DND-41 (cell line): ENCODE results near the gene SCG5.

Experiments used
- ATAC-seq: fragments of 200-7000 bp; cut with Tn5 transposase; 3 replicates; pipeline ENCODE4 v1.9.1; 2021; ENCODE audit warnings: low read depth; ENCODE audit not compliant: insufficient read depth
- DNase-seq: peaks from one replicate; pipeline ENCODE4 v3.0.0-alpha.2; 2020
- H2AFZ ChIP-seq: 2 replicates; pipeline ENCODE4 v1.6.0; 2012; ENCODE audit warnings: low read depth, low read length
- H3K27ac ChIP-seq: 2 replicates; pipeline ENCODE4 v1.5.1; 2012; ENCODE audit warnings: low read length, inconsistent platforms
- H3K27me3 ChIP-seq: fragments of 200-600 bp; sonication (generic); 2 replicates; pipeline ENCODE4 v1.6.0; 2012; ENCODE audit warnings: low read length, mild to moderate bottlenecking, inconsistent platforms; ENCODE audit not compliant: insufficient read depth, poor library complexity
- H3K36me3 ChIP-seq: 2 replicates; pipeline ENCODE4 v1.5.1; 2012; ENCODE audit warnings: low read length, inconsistent platforms; ENCODE audit not compliant: insufficient read depth
- H3K4me1 ChIP-seq: 2 replicates; pipeline ENCODE4 v1.5.1; 2012; ENCODE audit warnings: mild to moderate bottlenecking, low read length; ENCODE audit not compliant: insufficient read depth
- H3K4me2 ChIP-seq: 2 replicates; pipeline ENCODE4 v1.6.0; 2012; ENCODE audit warnings: mild to moderate bottlenecking, moderate library complexity, low read length, inconsistent platforms; ENCODE audit not compliant: insufficient read depth
- H3K4me3 ChIP-seq, 2 experiments: fragments of 200-600 bp in 1 of 2; shearing (Covaris generic) in 1 of 2; 2 replicates each; pipeline ENCODE4 v1.5.1; 2012 to 2016; ENCODE audit warnings: inconsistent platforms in 2 of 2, low read length in 2 of 2, mild to moderate bottlenecking in 2 of 2, low read depth in 1 of 2, moderate library complexity in 1 of 2
- H3K79me2 ChIP-seq: 2 replicates; pipeline ENCODE4 v1.6.0; 2012; ENCODE audit warnings: low read length, inconsistent platforms; ENCODE audit not compliant: insufficient read depth
- H3K9ac ChIP-seq: 2 replicates; pipeline ENCODE4 v1.6.0; 2012; ENCODE audit warnings: low read depth, mild to moderate bottlenecking, inconsistent platforms, low read length, moderate library complexity
- H3K9me3 ChIP-seq: 2 replicates; pipeline ENCODE4 v1.5.1; 2012; ENCODE audit warnings: low read length, moderate library complexity, mild to moderate bottlenecking, inconsistent platforms; ENCODE audit not compliant: insufficient read depth, severe bottlenecking
- H4K20me1 ChIP-seq: 2 replicates; pipeline ENCODE4 v1.6.0; 2012; ENCODE audit warnings: low read length; ENCODE audit not compliant: insufficient read depth
- CTCF ChIP-seq: IDR thresholded peaks from 2 replicates; pipeline ENCODE4 v1.5.1; 2012; ENCODE audit warnings: borderline replicate concordance, low read length, moderate library complexity, mild to moderate bottlenecking; ENCODE audit not compliant: poor library complexity, severe bottlenecking; ENCODE audit errors: extremely low read depth
- EZH2 ChIP-seq: IDR thresholded peaks from 3 replicates; pipeline ENCODE4 v1.6.1; 2012; ENCODE audit warnings: borderline replicate concordance, low read depth, mild to moderate bottlenecking, moderate library complexity, low read length, inconsistent platforms; ENCODE audit not compliant: severe bottlenecking

The SCG5 gene

DNA sequence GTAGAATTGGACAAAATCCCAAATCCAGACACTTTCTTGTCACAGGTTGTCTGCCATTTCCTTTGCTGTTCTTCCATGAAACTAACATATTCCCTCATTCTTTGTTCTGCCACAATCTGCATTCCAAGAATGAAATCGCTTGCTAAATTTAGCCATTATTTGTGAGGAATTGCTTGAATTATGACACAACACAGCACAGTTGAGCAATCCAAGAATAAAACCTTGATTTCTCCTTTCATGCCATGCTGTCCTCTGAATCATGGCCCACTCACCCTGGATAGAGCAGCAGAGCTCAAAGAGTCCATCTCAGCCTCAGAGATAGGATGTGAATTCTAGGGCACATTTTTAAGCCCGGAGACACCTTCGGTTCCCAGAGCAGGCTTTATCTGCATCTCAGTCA is 41.1 kb downstream of the SCG5 start:
- TF ChIP-seq EZH2 (no peak), CTCF (no peak)
- Histone ChIP-seq H4K20me1 (no peaks in the 10 kb centered on the region), H3K36me3 (no peaks in the 10 kb centered on the region), H3K4me1 (no peaks in the 10 kb centered on the region), H3K79me2 (no peaks in the 10 kb centered on the region), H3K27ac (no peak overlapping the region), H3K4me3 (no peak overlapping the region), H3K27me3 (no peaks in the 10 kb centered on the region), H3K9me3 (no peaks in the 10 kb centered on the region), H3K4me2 (no peak overlapping the region), H3K9ac (no peak overlapping the region), H2AFZ (no peak overlapping the region)
- DNase-seq, result no peak
- ATAC-seq, result no peak

- no peaks in the 10 kb centered on the region for H4K20me1 ChIP-seq
- H3K79me2 ChIP-seq, result no peaks in the 10 kb centered on the region
- no peaks in the 10 kb centered on the region for H3K27me3 ChIP-seq
- ATAC-seq (no peak), DNase-seq (no peak)
- H3K27ac ChIP-seq, result no peak overlapping the region
- TF ChIP-seq EZH2 (no peak), CTCF (no peak)
- H2AFZ ChIP-seq, result no peak overlapping the region
- H3K36me3 ChIP-seq, result no peaks in the 10 kb centered on the region
- no peak overlapping the region for H3K9ac ChIP-seq
- no peaks in the 10 kb centered on the region for H3K4me1 ChIP-seq
- H3K9me3 ChIP-seq, result no peaks in the 10 kb centered on the region
- no peak overlapping the region for H3K4me2 ChIP-seq
- no peak overlapping the region for H3K4me3 ChIP-seq
These were observed 41.6 kb downstream of the SCG5 start for GRCh38 chr15:32682977-32683630.

DNA sequence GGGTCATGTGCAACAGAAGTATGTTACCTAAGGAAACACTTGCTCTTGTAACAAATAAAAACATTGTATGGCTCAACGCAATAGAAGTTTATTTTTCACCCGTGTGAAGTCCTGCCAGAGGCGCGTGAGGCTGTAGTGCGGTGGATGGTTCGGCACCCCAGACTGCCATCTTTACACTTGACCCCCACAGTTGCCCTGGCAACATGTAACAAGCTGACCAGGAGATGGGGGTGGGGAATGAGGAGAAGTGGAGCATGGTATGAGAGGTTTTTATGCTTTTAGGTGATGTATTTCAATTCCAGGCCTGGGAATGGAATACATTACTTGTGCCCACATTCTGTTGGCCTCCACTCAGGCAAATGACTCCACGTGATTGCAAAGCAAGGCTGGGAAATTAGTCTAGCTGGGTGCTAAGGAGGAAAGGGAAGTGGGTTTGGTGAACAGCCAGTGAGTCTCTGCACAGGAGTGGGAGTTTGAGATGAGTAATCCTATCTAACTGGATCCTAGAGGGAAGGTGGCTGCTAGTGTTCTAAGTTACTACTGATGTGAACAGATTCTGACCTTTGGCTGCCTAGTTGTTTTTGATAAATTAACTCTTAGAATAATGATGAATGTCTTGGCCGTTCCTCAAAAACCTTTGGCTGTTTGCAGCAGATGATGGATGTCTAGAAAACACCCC is 42.5 kb downstream of the SCG5 start:
- Histone ChIP-seq H2AFZ (no peak overlapping the region), H3K36me3 (no peaks in the 10 kb centered on the region), H3K4me3 (no peak overlapping the region), H3K4me2 (no peak overlapping the region), H3K27me3 (no peaks in the 10 kb centered on the region), H3K9me3 (no peaks in the 10 kb centered on the region), H3K27ac (no peak overlapping the region), H3K9ac (no peak overlapping the region), H4K20me1 (no peaks in the 10 kb centered on the region), H3K79me2 (no peaks in the 10 kb centered on the region), H3K4me1 (no peaks in the 10 kb centered on the region)
- peak; percentile 31; the same call in 1 of the 3 replicates for ATAC-seq
- DNase-seq, result no peak
- no peak for TF ChIP-seq CTCF
- TF ChIP-seq EZH2, result no peak
